Measurements from ENCODE around the gene C2orf68.

GRCh38 chr2:85580206-85580605 lies 31.7 kb downstream of the C2orf68 start:
- TF ChIP-seq, protein P1, sequence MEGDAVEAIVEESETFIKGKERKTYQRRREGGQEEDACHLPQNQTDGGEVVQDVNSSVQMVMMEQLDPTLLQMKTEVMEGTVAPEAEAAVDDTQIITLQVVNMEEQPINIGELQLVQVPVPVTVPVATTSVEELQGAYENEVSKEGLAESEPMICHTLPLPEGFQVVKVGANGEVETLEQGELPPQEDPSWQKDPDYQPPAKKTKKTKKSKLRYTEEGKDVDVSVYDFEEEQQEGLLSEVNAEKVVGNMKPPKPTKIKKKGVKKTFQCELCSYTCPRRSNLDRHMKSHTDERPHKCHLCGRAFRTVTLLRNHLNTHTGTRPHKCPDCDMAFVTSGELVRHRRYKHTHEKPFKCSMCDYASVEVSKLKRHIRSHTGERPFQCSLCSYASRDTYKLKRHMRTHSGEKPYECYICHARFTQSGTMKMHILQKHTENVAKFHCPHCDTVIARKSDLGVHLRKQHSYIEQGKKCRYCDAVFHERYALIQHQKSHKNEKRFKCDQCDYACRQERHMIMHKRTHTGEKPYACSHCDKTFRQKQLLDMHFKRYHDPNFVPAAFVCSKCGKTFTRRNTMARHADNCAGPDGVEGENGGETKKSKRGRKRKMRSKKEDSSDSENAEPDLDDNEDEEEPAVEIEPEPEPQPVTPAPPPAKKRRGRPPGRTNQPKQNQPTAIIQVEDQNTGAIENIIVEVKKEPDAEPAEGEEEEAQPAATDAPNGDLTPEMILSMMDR (IDR thresholded peaks at IDR 0.05; ENCODE audit: low read length), result no peak
- no peak for TF ChIP-seq EZH2phosphoT487 (IDR thresholded peaks at IDR 0.05; ENCODE audit: low read length)

Measured in MM.1S (cell line).